GM12872 (cell line): ENCODE results near the gene TRIM40.

Source experiments
- CTCF ChIP-seq: IDR thresholded peaks from 3 replicates; pipeline ENCODE4 v1.5.1; 2011; ENCODE audit warnings: low read depth, mild to moderate bottlenecking, low read length, moderate library complexity; ENCODE audit not compliant: insufficient read depth

Gene TRIM40

GRCh38 chr6:30195951-30196350, 60.0 kb downstream of the TRIM40 start:
- no peak for TF ChIP-seq CTCF

- TF ChIP-seq CTCF = no peak
These were observed 60.4 kb downstream of the TRIM40 start for GRCh38 chr6:30196376-30196775.
